H1 (cell line): ENCODE data around the gene ITPR1. TPM values are rescaled to one million over a fixed set of nuclear protein-coding genes. Genes with fewer than 3 reads are reported as not detected.

Experiments
- CTCF ChIA-PET: fragments of 300-600 bp; sonication (Branson Sonifier 250); formaldehyde crosslinking; loops from one replicate; lab custom pipeline; 2021; ENCODE audit not compliant: partially characterized antibody; lab: Charles Lee
- POLR2A ChIA-PET: fragments of 300-600 bp; sonication (Branson Sonifier 250); formaldehyde crosslinking; loops from one replicate; lab custom pipeline; 2021; ENCODE audit warnings: inconsistent platforms; ENCODE audit not compliant: partially characterized antibody; lab: Charles Lee
- DNase-seq, 2 experiments: peaks; one replicate each; pipeline versions ENCODE4 v3.0.0 to v3.0.0-alpha.2; 2010 to 2022; ENCODE audit warnings: low spot score in 2 of 2, low read depth in 1 of 2, mixed read lengths in 1 of 2
- FAIRE-seq: peaks from 2 replicates; lab custom pipeline; 2011; peaks lifted over from hg19 to GRCh38; lab: Jason Lieb, UNC
- H2AFZ ChIP-seq: 2 replicates; pipeline ENCODE4 v1.8.1; 2012; ENCODE audit warnings: low read length, inconsistent platforms
- H2AK5ac ChIP-seq: 2 replicates; pipeline ENCODE4 v1.6.1; 2013; ENCODE audit warnings: low read depth, low read length
- H2BK120ac ChIP-seq: replicated peaks from 2 replicates; pipeline ENCODE3; 2013; ENCODE audit warnings: low read depth, low read length, inconsistent platforms
- H2BK12ac ChIP-seq: 2 replicates; pipeline ENCODE4 v1.6.1; 2013; ENCODE audit warnings: low read depth, low read length
- H2BK15ac ChIP-seq: 2 replicates; pipeline ENCODE4 v1.6.1; 2013; ENCODE audit warnings: low read length
- H2BK20ac ChIP-seq: 2 replicates; pipeline ENCODE4 v1.6.1; 2013; ENCODE audit warnings: low read length
- H2BK5ac ChIP-seq: 2 replicates; pipeline ENCODE4 v1.6.1; 2013; ENCODE audit warnings: low read depth, low read length
- H3K14ac ChIP-seq: 2 replicates; pipeline ENCODE4 v1.6.1; 2013; ENCODE audit warnings: inconsistent platforms; ENCODE audit not compliant: insufficient read length
- H3K18ac ChIP-seq: 2 replicates; pipeline ENCODE4 v1.6.1; 2013; ENCODE audit warnings: low read length; ENCODE audit errors: extremely low read depth
- H3K23ac ChIP-seq: 2 replicates; pipeline ENCODE4 v1.6.1; 2013; ENCODE audit warnings: inconsistent platforms; ENCODE audit not compliant: insufficient read length
- H3K23me2 ChIP-seq: 2 replicates; pipeline ENCODE4 v1.6.1; 2013; ENCODE audit warnings: low read depth, low read length
- H3K27ac ChIP-seq: 2 replicates; pipeline ENCODE4 v1.6.1; 2011; ENCODE audit warnings: low read depth, low read length, inconsistent platforms
- H3K27me3 ChIP-seq, 4 experiments: replicated peaks in 1 of 4; 1 replicate in 1 of 4; 2 replicates in 3 of 4; pipeline versions ENCODE4 v1.6.1 to v1.8.1; 2011 to 2013; ENCODE audit warnings: low read length in 3 of 4, mild to moderate bottlenecking in 3 of 4, inconsistent platforms in 2 of 4, mixed read lengths in 2 of 4, moderate library complexity in 1 of 4; ENCODE audit not compliant: control insufficient read depth in 3 of 4, insufficient read depth in 3 of 4; ENCODE audit errors: extremely low read depth in 1 of 4
- H3K36me3 ChIP-seq, 4 experiments: 2 replicates each; pipeline versions ENCODE4 v1.6.1 to v1.8.1; 2011 to 2013; ENCODE audit warnings: mild to moderate bottlenecking in 4 of 4, low read length in 3 of 4, moderate library complexity in 2 of 4, control low read depth in 1 of 4, inconsistent platforms in 1 of 4; ENCODE audit not compliant: insufficient read depth in 4 of 4, control insufficient read depth in 2 of 4
- H3K4ac ChIP-seq: replicated peaks from 2 replicates; pipeline ENCODE3; 2013; ENCODE audit warnings: low read length, low read depth, mixed read lengths, inconsistent platforms; ENCODE audit not compliant: insufficient read length
- H3K4me1 ChIP-seq, 4 experiments: replicated peaks in 1 of 4; 1 replicate in 1 of 4; 2 replicates in 3 of 4; pipeline versions ENCODE4 v1.6.1 to v1.8.1; 2011 to 2013; ENCODE audit warnings: low read length in 3 of 4, inconsistent platforms in 2 of 4, mixed read lengths in 1 of 4; ENCODE audit not compliant: insufficient read depth in 4 of 4, control insufficient read depth in 3 of 4
- H3K4me2 ChIP-seq, 2 experiments: 2 replicates each; pipeline versions ENCODE4 v1.6.1 to v1.8.1; 2011 to 2013; ENCODE audit warnings: low read depth in 2 of 2, low read length in 2 of 2, control low read depth in 1 of 2, inconsistent platforms in 1 of 2, mild to moderate bottlenecking in 1 of 2; ENCODE audit not compliant: insufficient read depth in 1 of 2
- H3K4me3 ChIP-seq, 4 experiments: fragments of 200-600, 300-600 bp in 1 of 4; sonication (generic), shearing (Covaris generic), sonication (Bioruptor Twin) in 1 of 4; 2 replicates each; pipeline versions ENCODE4 v1.5.1 to v1.8.1; 2011 to 2016; ENCODE audit warnings: low read length in 4 of 4, low read depth in 3 of 4, control low read depth in 2 of 4, inconsistent platforms in 2 of 4, mild to moderate bottlenecking in 2 of 4, mixed read lengths in 1 of 4, moderate library complexity in 1 of 4; ENCODE audit not compliant: insufficient read depth in 2 of 4; ENCODE audit errors: extremely low read depth in 1 of 4
- H3K56ac ChIP-seq: replicated peaks from 2 replicates; pipeline ENCODE3; 2013; ENCODE audit warnings: low read depth, mild to moderate bottlenecking, mixed read lengths, low read length, inconsistent platforms; ENCODE audit not compliant: insufficient read length
- H3K79me1 ChIP-seq: 2 replicates; pipeline ENCODE4 v1.6.1; 2013; ENCODE audit warnings: low read depth, low read length, control low read depth
- H3K79me2 ChIP-seq, 2 experiments: 2 replicates each; pipeline versions ENCODE4 v1.6.1 to v1.8.1; 2012 to 2013; ENCODE audit warnings: low read length in 2 of 2, mild to moderate bottlenecking in 2 of 2, inconsistent platforms in 1 of 2; ENCODE audit not compliant: insufficient read depth in 2 of 2, control insufficient read depth in 1 of 2
- H3K9ac ChIP-seq, 4 experiments: replicated peaks in 1 of 4; 1 replicate in 1 of 4; 2 replicates in 3 of 4; pipeline versions ENCODE4 v1.6.1 to v1.8.1; 2011 to 2013; ENCODE audit warnings: low read depth in 3 of 4, low read length in 3 of 4, control low read depth in 2 of 4, mild to moderate bottlenecking in 2 of 4, moderate library complexity in 2 of 4, inconsistent platforms in 1 of 4; ENCODE audit errors: extremely low read depth in 1 of 4
- H3K9me3 ChIP-seq, 2 experiments: 2 replicates each; pipeline versions ENCODE4 v1.6.1 to v1.8.1; 2012 to 2013; ENCODE audit warnings: mild to moderate bottlenecking in 2 of 2, moderate library complexity in 2 of 2, control low read depth in 1 of 2, inconsistent platforms in 1 of 2, low read depth in 1 of 2, low read length in 1 of 2, mixed read lengths in 1 of 2; ENCODE audit not compliant: insufficient read depth in 2 of 2
- H4K20me1 ChIP-seq, 2 experiments: replicated peaks in 1 of 2; 2 replicates each; pipeline versions ENCODE3 to v1.8.1; 2011 to 2013; ENCODE audit warnings: inconsistent platforms in 2 of 2, low read length in 2 of 2, mild to moderate bottlenecking in 1 of 2; ENCODE audit not compliant: insufficient read depth in 2 of 2, control insufficient read depth in 1 of 2
- H4K5ac ChIP-seq: 2 replicates; pipeline ENCODE4 v1.6.1; 2013; ENCODE audit warnings: low read length, low read depth, mixed read lengths, inconsistent platforms; ENCODE audit not compliant: insufficient read length
- H4K8ac ChIP-seq: 2 replicates; pipeline ENCODE4 v1.8.0; 2013; ENCODE audit warnings: mild to moderate bottlenecking, moderate library complexity, low read length, inconsistent platforms; ENCODE audit not compliant: insufficient read depth; ENCODE audit errors: extremely low read depth
- H4K91ac ChIP-seq: replicated peaks from 2 replicates; pipeline ENCODE3; 2013; ENCODE audit warnings: low read length, mixed read lengths, inconsistent platforms; ENCODE audit not compliant: insufficient read length
- BACH1 ChIP-seq: IDR thresholded peaks from 2 replicates; pipeline ENCODE4 v1.6.1; 2012; ENCODE audit warnings: low read length, improper control_type of control experiment
- CHD2 ChIP-seq: IDR thresholded peaks from 2 replicates; pipeline ENCODE4 v1.6.1; 2012; ENCODE audit warnings: low read length, improper control_type of control experiment
- CREB1 ChIP-seq: IDR thresholded peaks from 2 replicates; pipeline ENCODE4 v1.6.1; 2012; ENCODE audit warnings: inconsistent platforms
- E2F6 ChIP-seq: IDR thresholded peaks from 2 replicates; pipeline ENCODE4 v1.6.1; 2012; ENCODE audit warnings: inconsistent platforms
- EP300 ChIP-seq, 2 experiments: IDR thresholded peaks; 1 replicate in 1 of 2; 2 replicates in 1 of 2; pipeline ENCODE4 v1.6.1; 2011 to 2012; ENCODE audit warnings: low read depth in 2 of 2, low read length in 2 of 2, mild to moderate bottlenecking in 2 of 2, borderline replicate concordance in 1 of 2, inconsistent platforms in 1 of 2, moderate library complexity in 1 of 2
- FOSL1 ChIP-seq: IDR thresholded peaks from 2 replicates; pipeline ENCODE4 v1.6.1; 2011; ENCODE audit warnings: mild to moderate bottlenecking, low read depth, low read length, moderate library complexity; ENCODE audit not compliant: insufficient read depth
- GTF2F1 ChIP-seq: IDR thresholded peaks from 2 replicates; pipeline ENCODE4 v1.6.1; 2012; ENCODE audit warnings: low read depth, low read length, improper control_type of control experiment, borderline replicate concordance
- HDAC2 ChIP-seq, 2 experiments: fragments of 300-600 bp in 1 of 2; sonication (generic) in 1 of 2; IDR thresholded peaks; 2 replicates each; pipeline ENCODE4 v1.6.1; 2011 to 2012; ENCODE audit warnings: low read depth in 2 of 2, low read length in 2 of 2, mild to moderate bottlenecking in 2 of 2, moderate library complexity in 2 of 2, borderline replicate concordance in 1 of 2, inconsistent platforms in 1 of 2
- JUN ChIP-seq: IDR thresholded peaks from 2 replicates; pipeline ENCODE4 v1.6.1; 2011; ENCODE audit warnings: low read depth, mild to moderate bottlenecking, improper control_type of control experiment, low read length
- MAFK ChIP-seq: IDR thresholded peaks from 2 replicates; pipeline ENCODE4 v1.6.1; 2012; ENCODE audit warnings: low read depth, mild to moderate bottlenecking, improper control_type of control experiment, low read length
- POLR2A ChIP-seq, 2 experiments: IDR thresholded peaks; 1 replicate in 1 of 2; 2 replicates in 1 of 2; pipeline ENCODE4 v1.6.1; 2011; ENCODE audit warnings: low read depth in 2 of 2, low read length in 2 of 2, mild to moderate bottlenecking in 2 of 2; ENCODE audit errors: control extremely low read depth in 1 of 2
- SAP30 ChIP-seq: fragments of 300-600 bp; sonication (generic); IDR thresholded peaks from 2 replicates; pipeline ENCODE4 v1.7.1; 2012; ENCODE audit warnings: low read length, moderate library complexity, mild to moderate bottlenecking, inconsistent platforms; ENCODE audit not compliant: insufficient read depth, insufficient replicate concordance
- SIRT6 ChIP-seq: IDR thresholded peaks from one replicate; pipeline ENCODE4 v1.7.1; 2012; ENCODE audit warnings: low read length, inconsistent platforms
- TAF1 ChIP-seq: IDR thresholded peaks from 2 replicates; pipeline ENCODE4 v1.6.1; 2011; ENCODE audit warnings: mild to moderate bottlenecking, low read depth, low read length
- YY1 ChIP-seq: IDR thresholded peaks from 2 replicates; pipeline ENCODE4 v1.6.1; 2011; ENCODE audit warnings: low read depth, mild to moderate bottlenecking, low read length
- WGBS, 2 experiments: shearing (Covaris generic) in 1 of 2; methylation state at CpG; one replicate each; pipeline versions ENCODE4 v1.1.6 to v1.1.7; 2013 to 2015; ENCODE audit warnings: low lambda C conversion rate in 2 of 2, mixed read lengths in 2 of 2, inconsistent platforms in 1 of 2, low coverage in 1 of 2, missing lambda C conversion rate in 1 of 2; ENCODE audit not compliant: insufficient replicate concordance in 2 of 2, insufficient coverage in 1 of 2, insufficient read length in 1 of 2; ENCODE audit errors: extremely low coverage in 1 of 2, missing lambda C conversion rate in 1 of 2; 5-methylcytosine and 5-hydroxymethylcytosine counted together
- polyA plus RNA-seq, 7 experiments: library from polyadenylated mRNA; depleted of rRNA in 3 of 7; stranded (reverse) in 5 of 7; unstranded in 2 of 7; fragments of >200 nt in 5 of 7; fragments of 200-250 nt in 2 of 7; gene quantifications; 1 replicate in 5 of 7; 2 replicates in 1 of 7; 4 replicates in 1 of 7; pipeline versions ENCODE4 v1.2.1 to v1.2.3, GENCODE V29; 2011 to 2013; ENCODE audit warnings: missing spikeins in 2 of 7, mixed read lengths in 2 of 7
- total RNA-seq: library from RNA; stranded (reverse); fragmentation: NEBNext Ultra II Directional; extraction: Animal tissue kit (Norgen Biotek cat#: 25700); gene quantifications from 2 replicates; pipeline ENCODE4 v1.2.1, GENCODE V29; 2021

The ITPR1 gene
- total and polyA plus RNA-seq, 2 of the 8 experiments (the other 6 are each of a cell fraction or from before 2014, with no cell fraction given), result 2.5 to 16.3 TPM

DNA sequence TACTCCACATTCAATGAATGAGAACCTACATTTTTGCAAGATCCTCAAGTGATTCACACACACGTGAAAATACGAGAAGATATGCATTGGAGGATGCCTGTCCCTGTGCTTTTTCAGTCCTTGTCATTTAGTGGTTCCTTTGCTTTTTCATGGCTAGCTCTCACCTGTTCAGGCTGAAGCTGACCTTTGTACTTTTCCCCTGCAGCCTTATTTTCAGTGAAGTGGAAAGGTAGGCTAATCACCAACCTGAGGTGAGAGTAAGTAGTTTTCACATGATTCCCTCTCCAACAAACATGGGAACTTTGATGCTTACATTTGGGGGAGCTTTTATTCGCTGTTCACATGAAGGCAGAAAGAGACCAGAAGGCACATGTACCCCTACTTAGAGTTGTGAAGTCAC is 8.3 kb downstream of the ITPR1 start:
- no peak overlapping the region for H4K5ac ChIP-seq
- 92% methylated on average over 3 of the region's 3 CpGs; no CpG with 5 or more reads in 1 of the 2 experiments for WGBS, 2 experiments
- H3K9me3 ChIP-seq, result no peaks in the 10 kb centered on the region
- no peak overlapping the region for H4K91ac ChIP-seq
- H3K79me1 ChIP-seq, result no peaks in the 10 kb centered on the region
- ChIA-PET POLR2A (interaction anchor here (0.6 to 8.6 kb wide), 3 partner anchors 8 to 683 kb away, joined by 3 to 91 read pairs (median 3); partner anchors contain the start of genes ITPR1 and SUMF1), CTCF (interaction anchor here (1.3 to 1.7 kb wide), 2 partner anchors 8 to 151 kb away, joined by 4 read pairs; partner anchors contain the start of gene ITPR1)
- no peaks in the 10 kb centered on the region for H3K27me3 ChIP-seq
- H3K23ac ChIP-seq, result no peak overlapping the region
- no peak overlapping the region for H3K56ac ChIP-seq
- no peaks in the 10 kb centered on the region; a peak in 1 of 4 replicates for H3K79me2 ChIP-seq
- H3K18ac ChIP-seq, result no peak overlapping the region
- no peak overlapping the region for H2BK12ac ChIP-seq
- H3K36me3 ChIP-seq, result no peaks in the 10 kb centered on the region
- peaks cover 0 to 2% of the 10 kb centered on the region in 2 experiments for H4K20me1 ChIP-seq
- FAIRE-seq, result no peak
- no peak overlapping the region for H2AK5ac ChIP-seq
- no peak overlapping the region for H3K4ac ChIP-seq
- H4K8ac ChIP-seq, result no peak overlapping the region
- H3K9ac ChIP-seq, result no peak overlapping the region
- no peaks in the 10 kb centered on the region for H3K23me2 ChIP-seq
- no peak overlapping the region for H2AFZ ChIP-seq
- no peak for DNase-seq
- no peak overlapping the region for H2BK5ac ChIP-seq
- no peak overlapping the region for H2BK120ac ChIP-seq
- no peak overlapping the region for H3K4me2 ChIP-seq
- no peaks in the 10 kb centered on the region for H3K4me1 ChIP-seq
- H3K27ac ChIP-seq, result no peak overlapping the region
- H2BK20ac ChIP-seq, result no peak overlapping the region
- no peak overlapping the region for H3K4me3 ChIP-seq
- H2BK15ac ChIP-seq, result no peak overlapping the region
- no peak overlapping the region for H3K14ac ChIP-seq
- TF ChIP-seq BACH1 (no peak), CREB1 (no peak), JUN (no peak), GTF2F1 (no peak), YY1 (no peak), E2F6 (no peak), EP300 (IDR thresholded peaks at IDR 0.05; ENCODE audit: borderline replicate concordance in 1 of 2, low read depth in 2 of 2, low read length in 2 of 2) (no peak), CHD2 (no peak), POLR2A (IDR thresholded peaks at IDR 0.05; ENCODE audit: control extremely low read depth in 1 of 2, low read depth in 2 of 2, low read length in 2 of 2) (no peak), SAP30 (no peak), TAF1 (no peak), SIRT6 (no peak), MAFK (no peak), FOSL1 (no peak), HDAC2 (IDR thresholded peaks at IDR 0.05; ENCODE audit: borderline replicate concordance in 1 of 2, low read depth in 2 of 2, low read length in 2 of 2) (no peak)
